ENCODE results near the gene NHSL1.

DNA sequence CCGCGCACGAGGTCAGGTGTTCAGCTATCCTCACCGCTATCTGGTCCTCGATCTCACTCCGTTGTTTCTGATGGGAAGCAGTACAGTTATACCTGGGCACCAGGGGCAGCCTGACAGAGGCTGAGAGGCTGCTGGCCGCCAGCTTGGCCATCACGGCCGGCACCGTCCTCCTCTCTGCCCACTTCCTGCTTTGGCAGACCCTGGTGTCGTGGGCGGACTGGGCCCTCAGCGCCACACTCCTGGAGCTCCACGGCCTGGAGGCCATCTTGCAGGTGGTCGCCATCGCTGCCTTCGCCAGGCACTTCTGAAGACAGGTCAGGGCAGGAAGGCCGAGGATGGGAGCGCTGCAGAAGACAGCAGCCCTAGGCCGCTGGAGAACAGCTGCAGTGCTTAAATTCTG lies 35.2 kb downstream of the NHSL1 start:
- TF ChIP-seq, protein P1, sequence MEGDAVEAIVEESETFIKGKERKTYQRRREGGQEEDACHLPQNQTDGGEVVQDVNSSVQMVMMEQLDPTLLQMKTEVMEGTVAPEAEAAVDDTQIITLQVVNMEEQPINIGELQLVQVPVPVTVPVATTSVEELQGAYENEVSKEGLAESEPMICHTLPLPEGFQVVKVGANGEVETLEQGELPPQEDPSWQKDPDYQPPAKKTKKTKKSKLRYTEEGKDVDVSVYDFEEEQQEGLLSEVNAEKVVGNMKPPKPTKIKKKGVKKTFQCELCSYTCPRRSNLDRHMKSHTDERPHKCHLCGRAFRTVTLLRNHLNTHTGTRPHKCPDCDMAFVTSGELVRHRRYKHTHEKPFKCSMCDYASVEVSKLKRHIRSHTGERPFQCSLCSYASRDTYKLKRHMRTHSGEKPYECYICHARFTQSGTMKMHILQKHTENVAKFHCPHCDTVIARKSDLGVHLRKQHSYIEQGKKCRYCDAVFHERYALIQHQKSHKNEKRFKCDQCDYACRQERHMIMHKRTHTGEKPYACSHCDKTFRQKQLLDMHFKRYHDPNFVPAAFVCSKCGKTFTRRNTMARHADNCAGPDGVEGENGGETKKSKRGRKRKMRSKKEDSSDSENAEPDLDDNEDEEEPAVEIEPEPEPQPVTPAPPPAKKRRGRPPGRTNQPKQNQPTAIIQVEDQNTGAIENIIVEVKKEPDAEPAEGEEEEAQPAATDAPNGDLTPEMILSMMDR (IDR thresholded peaks at IDR 0.05; ENCODE audit: low read depth, low read length), result no peak
- TF ChIP-seq EZH2phosphoT487 (IDR thresholded peaks at IDR 0.05; ENCODE audit: low read depth), result no peak

Data from OCI-LY3 (cell line).